Measurements from ENCODE around the gene NDE1.

DNA sequence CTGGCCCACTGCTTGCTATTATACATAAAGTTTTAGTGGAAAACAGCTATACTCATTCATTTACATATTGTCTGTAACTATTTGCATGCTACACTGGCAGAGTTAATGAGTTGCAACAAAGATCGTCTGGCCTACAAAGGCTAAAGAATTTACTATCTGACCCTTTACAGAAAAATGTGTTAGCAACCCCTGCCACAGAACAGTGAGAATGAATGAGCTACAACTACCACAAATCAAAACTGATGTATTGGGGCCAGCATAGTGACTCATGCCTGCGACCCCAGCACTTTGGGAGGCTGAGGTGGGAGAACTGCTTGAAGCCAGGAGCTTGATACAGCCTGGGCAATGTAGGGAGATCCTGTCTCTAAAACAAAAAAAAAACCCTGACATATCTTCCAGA lies 114.1 kb downstream of the NDE1 start:
- TF ChIP-seq, protein P1, sequence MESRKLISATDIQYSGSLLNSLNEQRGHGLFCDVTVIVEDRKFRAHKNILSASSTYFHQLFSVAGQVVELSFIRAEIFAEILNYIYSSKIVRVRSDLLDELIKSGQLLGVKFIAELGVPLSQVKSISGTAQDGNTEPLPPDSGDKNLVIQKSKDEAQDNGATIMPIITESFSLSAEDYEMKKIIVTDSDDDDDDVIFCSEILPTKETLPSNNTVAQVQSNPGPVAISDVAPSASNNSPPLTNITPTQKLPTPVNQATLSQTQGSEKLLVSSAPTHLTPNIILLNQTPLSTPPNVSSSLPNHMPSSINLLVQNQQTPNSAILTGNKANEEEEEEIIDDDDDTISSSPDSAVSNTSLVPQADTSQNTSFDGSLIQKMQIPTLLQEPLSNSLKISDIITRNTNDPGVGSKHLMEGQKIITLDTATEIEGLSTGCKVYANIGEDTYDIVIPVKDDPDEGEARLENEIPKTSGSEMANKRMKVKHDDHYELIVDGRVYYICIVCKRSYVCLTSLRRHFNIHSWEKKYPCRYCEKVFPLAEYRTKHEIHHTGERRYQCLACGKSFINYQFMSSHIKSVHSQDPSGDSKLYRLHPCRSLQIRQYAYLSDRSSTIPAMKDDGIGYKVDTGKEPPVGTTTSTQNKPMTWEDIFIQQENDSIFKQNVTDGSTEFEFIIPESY (IDR thresholded peaks at IDR 0.05), result no peak
- TF ChIP-seq, protein P2, sequence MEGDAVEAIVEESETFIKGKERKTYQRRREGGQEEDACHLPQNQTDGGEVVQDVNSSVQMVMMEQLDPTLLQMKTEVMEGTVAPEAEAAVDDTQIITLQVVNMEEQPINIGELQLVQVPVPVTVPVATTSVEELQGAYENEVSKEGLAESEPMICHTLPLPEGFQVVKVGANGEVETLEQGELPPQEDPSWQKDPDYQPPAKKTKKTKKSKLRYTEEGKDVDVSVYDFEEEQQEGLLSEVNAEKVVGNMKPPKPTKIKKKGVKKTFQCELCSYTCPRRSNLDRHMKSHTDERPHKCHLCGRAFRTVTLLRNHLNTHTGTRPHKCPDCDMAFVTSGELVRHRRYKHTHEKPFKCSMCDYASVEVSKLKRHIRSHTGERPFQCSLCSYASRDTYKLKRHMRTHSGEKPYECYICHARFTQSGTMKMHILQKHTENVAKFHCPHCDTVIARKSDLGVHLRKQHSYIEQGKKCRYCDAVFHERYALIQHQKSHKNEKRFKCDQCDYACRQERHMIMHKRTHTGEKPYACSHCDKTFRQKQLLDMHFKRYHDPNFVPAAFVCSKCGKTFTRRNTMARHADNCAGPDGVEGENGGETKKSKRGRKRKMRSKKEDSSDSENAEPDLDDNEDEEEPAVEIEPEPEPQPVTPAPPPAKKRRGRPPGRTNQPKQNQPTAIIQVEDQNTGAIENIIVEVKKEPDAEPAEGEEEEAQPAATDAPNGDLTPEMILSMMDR (IDR thresholded peaks at IDR 0.05; ENCODE audit: low read depth, low read length, missing input control), result no peak
- TF ChIP-seq YY1 (IDR thresholded peaks at IDR 0.05) (no peak), GABPA (IDR thresholded peaks at IDR 0.05 in 1 of 2, conservative IDR thresholded peaks at IDR 0.05 in 1 of 2) (no peak), EGR1 (IDR thresholded peaks at IDR 0.05; ENCODE audit: low read depth in 2 of 2) (no peak), TAF1 (conservative IDR thresholded peaks at IDR 0.05) (no peak), RAD21 (IDR thresholded peaks at IDR 0.05) (no peak)
- TF ChIP-seq, protein P3, sequence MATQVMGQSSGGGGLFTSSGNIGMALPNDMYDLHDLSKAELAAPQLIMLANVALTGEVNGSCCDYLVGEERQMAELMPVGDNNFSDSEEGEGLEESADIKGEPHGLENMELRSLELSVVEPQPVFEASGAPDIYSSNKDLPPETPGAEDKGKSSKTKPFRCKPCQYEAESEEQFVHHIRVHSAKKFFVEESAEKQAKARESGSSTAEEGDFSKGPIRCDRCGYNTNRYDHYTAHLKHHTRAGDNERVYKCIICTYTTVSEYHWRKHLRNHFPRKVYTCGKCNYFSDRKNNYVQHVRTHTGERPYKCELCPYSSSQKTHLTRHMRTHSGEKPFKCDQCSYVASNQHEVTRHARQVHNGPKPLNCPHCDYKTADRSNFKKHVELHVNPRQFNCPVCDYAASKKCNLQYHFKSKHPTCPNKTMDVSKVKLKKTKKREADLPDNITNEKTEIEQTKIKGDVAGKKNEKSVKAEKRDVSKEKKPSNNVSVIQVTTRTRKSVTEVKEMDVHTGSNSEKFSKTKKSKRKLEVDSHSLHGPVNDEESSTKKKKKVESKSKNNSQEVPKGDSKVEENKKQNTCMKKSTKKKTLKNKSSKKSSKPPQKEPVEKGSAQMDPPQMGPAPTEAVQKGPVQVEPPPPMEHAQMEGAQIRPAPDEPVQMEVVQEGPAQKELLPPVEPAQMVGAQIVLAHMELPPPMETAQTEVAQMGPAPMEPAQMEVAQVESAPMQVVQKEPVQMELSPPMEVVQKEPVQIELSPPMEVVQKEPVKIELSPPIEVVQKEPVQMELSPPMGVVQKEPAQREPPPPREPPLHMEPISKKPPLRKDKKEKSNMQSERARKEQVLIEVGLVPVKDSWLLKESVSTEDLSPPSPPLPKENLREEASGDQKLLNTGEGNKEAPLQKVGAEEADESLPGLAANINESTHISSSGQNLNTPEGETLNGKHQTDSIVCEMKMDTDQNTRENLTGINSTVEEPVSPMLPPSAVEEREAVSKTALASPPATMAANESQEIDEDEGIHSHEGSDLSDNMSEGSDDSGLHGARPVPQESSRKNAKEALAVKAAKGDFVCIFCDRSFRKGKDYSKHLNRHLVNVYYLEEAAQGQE (IDR thresholded peaks at IDR 0.05), result no peak
- TF ChIP-seq, protein P4, sequence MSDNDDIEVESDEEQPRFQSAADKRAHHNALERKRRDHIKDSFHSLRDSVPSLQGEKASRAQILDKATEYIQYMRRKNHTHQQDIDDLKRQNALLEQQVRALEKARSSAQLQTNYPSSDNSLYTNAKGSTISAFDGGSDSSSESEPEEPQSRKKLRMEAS (IDR thresholded peaks at IDR 0.05), result no peak
- TF ChIP-seq, protein P5, sequence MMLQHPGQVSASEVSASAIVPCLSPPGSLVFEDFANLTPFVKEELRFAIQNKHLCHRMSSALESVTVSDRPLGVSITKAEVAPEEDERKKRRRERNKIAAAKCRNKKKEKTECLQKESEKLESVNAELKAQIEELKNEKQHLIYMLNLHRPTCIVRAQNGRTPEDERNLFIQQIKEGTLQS (IDR thresholded peaks at IDR 0.05), result no peak

Measured in liver (tissue), 3 donors.